IPS-NIHi7 (cell line): ENCODE data around the gene MCUB.
A peak's percentile ranks its signal among the peaks of the same experiment; 100 is the strongest.
"Not testable (repeated sequence)": the region's sequence is repeated elsewhere in the genome, so short reads cannot be mapped to it uniquely, and the experiment has no call there.

Experiments used
- DNase-seq: peaks from one replicate; pipeline ENCODE4 v3.0.0; 2012; ENCODE audit warnings: mixed read lengths; ENCODE audit errors: extremely low spot score

The MCUB gene

DNA sequence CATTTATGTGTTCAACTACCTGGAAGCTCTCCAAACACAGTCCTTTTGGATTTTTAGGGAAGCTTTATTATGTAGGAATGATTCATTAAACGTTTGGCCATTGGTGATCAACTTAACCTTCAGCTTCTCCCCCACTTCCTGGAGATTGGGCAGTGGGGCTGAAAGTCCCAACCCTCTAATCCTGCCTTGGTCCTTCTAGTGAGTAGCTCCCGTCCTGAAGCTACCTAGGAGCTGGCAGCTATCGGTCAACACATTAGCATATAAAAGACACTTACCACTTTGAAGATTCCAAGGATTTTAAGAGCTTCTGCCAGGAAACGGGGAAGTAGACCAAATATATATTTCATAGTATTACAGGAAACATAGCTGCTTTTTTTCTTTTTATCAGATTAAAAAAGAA is 69.7 kb downstream of the MCUB start:
- no peak for DNase-seq

DNA sequence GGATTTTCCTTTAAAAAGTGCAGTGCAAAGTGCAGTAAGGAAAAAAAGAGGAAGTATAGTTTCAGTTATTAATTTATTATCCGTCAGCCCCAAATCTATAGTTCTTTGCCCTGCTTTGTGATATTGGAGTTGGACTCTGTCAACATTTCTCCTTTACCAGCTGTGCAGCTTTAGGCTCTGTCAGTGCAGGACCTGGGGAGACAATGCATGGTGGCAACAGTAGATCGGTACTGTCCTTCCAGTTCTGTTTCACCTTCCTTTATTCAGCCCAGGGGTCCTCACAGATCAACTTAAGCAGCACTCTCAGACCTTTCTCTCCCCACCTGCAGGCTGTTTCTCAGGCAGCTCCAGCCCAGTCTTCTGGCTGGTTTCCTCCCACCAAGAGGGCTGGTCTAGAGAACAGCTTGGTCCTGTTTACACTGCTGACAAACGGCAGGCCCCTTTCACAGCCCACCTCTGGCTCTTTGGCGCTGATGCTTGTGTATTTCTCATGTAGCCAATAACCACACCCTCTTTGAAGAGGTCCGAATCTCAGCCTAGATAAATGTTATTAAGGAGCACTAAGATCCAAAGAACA is 71.6 kb downstream of the MCUB start:
- peak; percentile 53 for DNase-seq

GRCh38 chr4:109640644-109641043 is 80.6 kb downstream of the MCUB start:
- DNase-seq, result no peak

DNA sequence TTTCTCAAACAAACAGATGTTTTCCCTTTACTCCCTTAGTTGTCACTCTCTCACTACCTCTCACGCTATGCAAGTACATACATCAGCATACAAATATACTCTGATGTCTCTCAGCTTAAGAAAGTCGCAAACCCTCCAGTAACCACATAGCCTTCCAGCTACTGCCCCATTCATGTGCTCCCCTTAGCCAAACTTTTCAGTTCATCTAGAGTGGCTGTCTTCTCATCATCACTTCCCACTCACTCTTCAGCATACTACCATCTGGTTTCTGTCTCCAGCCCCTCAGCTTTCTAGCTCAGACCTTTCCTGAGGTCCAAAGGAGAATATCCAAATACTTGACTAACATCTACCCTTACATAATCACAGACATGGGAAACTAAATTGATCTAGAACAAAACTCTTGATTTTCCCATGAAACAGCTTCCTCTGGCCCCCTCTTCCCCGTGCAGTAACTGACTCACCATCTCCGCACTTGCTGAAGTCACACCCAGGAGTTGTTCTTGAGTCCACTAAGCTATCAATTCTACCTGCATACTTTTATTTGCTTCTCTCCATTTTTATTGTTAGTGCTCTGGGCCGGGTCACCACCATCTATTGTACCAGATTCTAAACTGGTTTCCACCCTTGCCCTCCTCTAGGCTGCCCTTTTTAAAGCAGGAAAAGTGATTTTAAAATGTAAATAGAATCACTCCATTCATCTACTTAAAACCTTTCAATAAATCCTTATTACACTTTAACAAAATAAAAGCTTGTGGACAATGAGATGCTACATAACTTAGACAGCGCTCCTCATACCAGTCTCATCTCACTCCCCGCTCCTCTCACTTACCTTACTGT is 86.0 kb downstream of the MCUB start:
- DNase-seq, result no peak

DNA sequence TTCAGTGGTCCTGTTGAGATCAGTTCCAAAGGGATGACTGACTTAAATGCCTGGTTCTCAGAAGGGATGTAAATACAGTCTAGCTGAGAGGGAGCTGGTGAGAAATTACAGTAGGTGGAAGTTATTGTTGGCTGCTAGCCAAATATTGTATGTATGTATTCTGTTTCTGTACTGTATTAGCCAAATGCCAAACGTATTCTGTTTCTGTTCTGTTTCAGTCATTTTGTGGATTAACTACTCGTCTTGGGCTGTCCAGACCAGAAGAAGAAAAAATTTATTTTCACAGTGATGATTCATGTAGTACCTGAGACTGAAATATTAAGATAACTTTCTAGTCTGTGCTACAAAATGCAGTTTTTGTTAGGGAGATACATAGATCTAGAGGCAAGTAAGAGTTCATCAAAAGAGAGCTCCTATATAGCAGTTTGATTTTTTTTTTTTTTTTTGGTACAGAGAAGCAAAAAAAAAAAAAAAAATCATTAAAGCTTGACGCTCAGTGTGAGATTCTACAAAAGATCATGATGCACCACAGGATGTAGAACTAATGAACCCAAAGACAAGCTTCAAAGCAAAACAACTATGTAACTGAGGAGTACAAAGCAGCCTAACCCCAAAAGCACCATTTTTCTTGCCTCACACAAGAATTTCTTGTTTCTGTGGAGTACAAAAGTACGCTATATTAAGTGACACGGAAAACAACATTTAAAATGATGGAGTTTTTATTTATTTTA is 88.4 kb downstream of the MCUB start:
- no peak for DNase-seq

- DNase-seq, result no peak
Measured at GRCh38 chr4:109648997-109649575, 89.0 kb downstream of the MCUB start.

DNA sequence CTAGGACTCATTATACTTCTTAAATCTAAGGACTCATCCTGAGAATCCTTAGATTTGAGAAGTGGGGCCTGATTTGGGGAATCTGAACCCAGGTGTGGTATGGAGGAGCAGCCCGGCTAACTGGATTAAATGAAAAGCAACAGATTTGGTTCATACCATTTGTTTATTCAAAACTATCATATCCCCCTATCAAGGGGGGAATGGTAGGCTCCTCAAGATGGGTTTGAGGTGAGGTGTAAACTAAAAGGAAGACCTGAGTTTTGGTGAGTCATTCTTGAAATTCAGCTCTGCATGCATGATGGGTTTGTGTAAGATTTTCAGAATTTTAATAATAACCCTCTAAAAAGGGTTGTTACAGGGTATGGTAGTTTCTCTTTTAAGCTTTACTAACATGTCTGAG is 89.8 kb downstream of the MCUB start:
- DNase-seq, result no peak

DNA sequence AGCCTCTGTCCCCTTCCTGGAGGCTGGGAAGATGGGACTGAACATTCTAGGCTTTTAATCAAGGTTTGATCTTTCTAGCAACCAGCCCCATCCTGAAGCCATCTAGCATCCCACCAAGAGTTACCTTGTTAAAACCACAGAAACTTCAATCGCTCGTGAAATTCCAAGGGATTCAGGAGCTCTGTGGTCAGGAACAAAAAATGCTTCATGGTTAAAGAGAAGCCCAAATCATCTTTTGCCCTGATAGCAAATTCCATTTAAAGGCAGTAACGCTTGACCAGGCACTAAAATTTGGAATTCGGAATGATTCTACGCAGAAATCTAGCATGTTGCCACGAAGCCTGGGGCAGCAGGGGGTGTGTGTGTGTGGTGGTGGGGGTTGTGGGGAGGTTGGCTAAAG is 95.3 kb downstream of the MCUB start:
- no peak for DNase-seq

GRCh38 chr4:109657854-109658418 is 97.9 kb downstream of the MCUB start:
- DNase-seq, result no peak

DNA sequence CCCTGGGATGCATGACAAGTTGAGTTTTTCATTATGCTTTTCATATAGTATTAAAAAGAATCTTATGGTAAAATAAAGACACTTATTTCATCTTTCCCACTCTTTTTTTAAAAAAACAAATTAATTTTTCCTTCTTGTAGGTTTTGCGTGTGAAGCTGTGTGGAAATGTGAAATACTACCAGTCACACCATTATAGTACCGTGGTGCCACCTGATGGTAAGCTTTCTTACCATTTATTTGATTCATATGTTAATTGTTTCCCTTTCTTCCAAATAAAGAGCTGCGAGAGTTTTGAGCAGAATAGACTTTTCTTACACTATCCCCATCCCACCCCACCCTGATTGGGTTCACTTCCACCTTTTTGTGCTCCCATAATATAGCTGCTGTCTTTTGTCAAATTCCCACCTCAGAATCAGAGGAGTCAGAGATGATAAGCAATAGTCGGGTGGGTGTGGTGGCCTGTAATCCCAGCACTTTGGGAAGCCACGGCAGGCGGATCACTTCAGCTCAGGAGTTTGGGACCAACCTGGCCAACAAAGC is 98.9 kb downstream of the MCUB start:
- DNase-seq, result no peak

- no peak for DNase-seq
Measured at GRCh38 chr4:109662116-109662515, 102.1 kb downstream of the MCUB start.

GRCh38 chr4:109662771-109663170 is 102.7 kb downstream of the MCUB start:
- no peak for DNase-seq

GRCh38 chr4:109665783-109666485 is 105.9 kb downstream of the MCUB start:
- DNase-seq, result no peak

DNA sequence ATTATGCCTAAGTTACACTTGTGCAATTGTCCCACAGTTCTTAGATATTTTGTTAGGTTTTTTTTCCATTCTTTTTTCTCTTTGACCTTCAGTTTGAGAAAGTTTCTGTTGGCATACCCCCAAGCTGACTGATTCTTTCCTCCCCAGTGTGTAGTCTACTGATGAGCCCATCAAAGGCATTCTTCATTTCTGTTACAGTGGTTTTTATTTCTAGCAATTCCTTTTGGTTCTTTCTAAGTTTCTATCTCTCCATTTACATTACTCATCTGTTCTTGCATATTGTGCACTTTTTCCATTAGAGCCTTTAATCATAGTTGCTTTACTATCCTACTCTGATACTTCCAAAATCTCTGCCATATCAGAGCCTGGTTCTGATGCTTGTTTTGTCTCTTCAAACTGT is 111.3 kb downstream of the MCUB start:
- DNase-seq, result no peak

- no peak for DNase-seq
Measured at GRCh38 chr4:109672169-109672930, 112.3 kb downstream of the MCUB start.

DNA sequence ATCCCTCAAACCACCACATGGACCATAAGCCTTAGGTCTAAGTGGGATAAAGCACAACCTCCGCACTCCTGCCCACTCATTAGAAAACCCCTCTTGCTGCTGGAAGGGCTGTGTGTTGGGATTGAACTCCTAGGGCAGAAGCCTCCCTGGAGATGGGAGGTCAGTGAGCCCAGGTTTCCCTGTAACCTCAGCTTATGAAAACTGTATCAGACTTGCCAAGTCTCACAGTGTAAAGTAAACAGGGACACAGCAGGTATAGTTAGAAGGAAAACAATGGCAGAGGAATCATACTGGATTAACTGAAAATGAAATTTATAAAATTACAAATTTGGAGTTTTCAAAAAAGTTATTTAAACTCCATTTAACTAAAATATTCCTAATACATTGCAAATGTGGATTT is 113.3 kb downstream of the MCUB start:
- no peak for DNase-seq

- no peak for DNase-seq
Measured at GRCh38 chr4:109675181-109675580, 115.1 kb downstream of the MCUB start.

DNA sequence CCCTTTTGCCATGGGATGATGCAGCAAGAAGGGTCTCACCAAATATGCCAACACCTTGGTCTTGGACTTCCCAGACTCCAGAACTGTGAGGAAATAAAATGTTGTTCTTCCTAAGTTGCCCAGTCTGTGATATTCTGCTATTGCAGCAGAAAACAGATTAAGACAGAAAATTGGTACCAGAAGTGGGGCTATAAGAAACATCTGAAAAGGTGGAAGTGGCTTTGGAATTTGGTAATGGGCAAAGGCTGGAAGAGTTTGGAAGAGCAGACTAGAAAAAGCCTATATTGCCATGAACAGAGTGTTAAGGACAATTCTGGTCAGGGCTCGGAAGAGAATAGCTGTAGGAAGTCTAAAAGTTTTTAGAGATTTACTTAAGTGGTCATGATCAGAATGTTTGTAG is 115.8 kb downstream of the MCUB start:
- DNase-seq, result no peak

- DNase-seq, result no peak
Measured at GRCh38 chr4:109676886-109677285, 116.8 kb downstream of the MCUB start.

DNA sequence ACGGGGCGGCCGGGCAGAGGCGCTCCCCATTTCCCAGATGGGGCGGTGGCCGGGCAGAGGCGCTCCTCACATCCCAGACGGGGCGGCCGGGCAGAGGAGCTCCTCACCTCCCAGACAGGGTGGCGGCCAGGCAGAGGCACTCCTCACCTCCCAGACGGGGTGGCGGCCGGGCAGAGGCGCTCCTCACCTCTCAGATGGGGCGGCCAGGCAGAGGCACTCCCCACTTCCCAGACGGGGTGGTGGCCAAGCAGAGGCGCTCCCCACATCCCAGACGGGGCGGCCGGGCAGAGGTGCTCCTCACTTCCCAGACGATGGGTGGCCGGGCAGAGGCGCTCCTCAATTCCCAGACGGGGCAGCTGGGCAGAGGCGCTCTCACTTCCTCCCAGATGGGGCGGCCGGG is 118.4 kb downstream of the MCUB start:
- DNase-seq, result not testable (repeated sequence)
